ENCODE data around the gene IGFBP1.

IGFBP1 gene

GRCh38 chr7:45885264-45885882 lies 2.9 kb upstream of the IGFBP1 start:
- DNase-seq (ENCODE audit: low read depth): no peak
- TF ChIP-seq CTCF (conservative IDR thresholded peaks at IDR 0.05; ENCODE audit: low read depth, low read length): no peak

DNA sequence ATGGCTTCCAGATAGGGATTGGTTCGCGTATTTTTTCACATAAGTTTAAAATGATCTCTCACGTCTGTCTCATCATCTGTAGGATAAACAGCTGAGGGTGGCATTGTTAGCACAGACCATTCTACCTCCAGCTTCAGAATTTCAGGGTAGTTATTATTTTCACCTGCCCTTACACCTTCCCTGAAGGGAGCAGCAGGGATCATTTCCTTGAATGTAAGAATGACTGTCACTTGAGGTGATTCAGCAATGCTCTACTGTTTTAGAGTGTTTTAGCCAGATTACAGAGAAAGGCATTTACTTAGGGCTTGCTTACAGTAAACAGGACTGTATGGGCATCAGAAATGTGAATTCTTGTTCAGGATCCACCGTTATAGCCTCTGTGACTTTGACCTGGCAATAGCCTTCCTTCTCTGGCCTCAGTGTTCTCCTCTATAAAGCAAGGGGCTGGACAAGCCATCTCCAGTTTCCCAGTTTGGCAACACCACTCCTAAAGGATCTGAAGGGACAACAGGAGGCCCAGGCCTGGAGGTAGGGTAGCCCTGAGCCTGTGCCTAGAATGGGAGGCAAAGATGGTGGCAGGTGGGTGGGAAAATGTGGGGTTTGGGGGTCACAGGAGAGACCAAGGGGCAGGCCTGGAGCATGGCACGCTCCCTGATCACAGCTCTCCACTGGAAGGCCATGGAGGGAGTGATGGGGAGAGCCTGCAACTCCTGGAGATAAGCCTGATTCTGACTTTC lies 1.2 kb upstream of the IGFBP1 start:
- TF ChIP-seq CTCF (conservative IDR thresholded peaks at IDR 0.05; ENCODE audit: low read depth, low read length): no peak
- DNase-seq (ENCODE audit: low read depth): no peak

More at GRCh38 chr7:45885264-45885882, 2.9 kb upstream of the IGFBP1 start:
- no peak overlapping the region for H3K4me3 ChIP-seq (ENCODE audit: low read length)

DNA sequence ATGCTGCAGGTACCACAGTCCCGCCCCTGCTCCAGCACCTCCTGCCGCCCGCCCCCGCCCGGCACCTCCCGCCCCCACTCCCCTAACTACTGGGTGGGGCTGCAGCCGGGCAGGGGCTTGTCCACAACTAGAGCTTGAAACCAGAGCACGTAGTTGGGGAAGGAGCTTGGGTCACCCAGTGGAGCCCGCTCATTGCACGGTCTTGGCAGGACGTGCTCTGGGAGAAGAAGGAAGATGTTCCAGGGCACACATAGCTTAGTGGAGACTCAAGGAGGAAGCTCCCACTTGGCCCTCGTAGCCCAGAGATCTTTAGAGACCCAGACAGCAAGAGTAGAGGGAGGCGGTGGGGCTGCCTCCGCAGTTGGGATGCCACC lies 692 bp downstream of the IGFBP1 start:
- no peak for TF ChIP-seq CTCF (conservative IDR thresholded peaks at IDR 0.05; ENCODE audit: low read depth, low read length)
- H3K4me3 ChIP-seq (ENCODE audit: low read length): peak overlapping the region; percentile 8
- no peak for DNase-seq (ENCODE audit: low read depth)

More for the DNA sequence above, 1.2 kb upstream of the IGFBP1 start:
- no peak overlapping the region for H3K4me3 ChIP-seq (ENCODE audit: low read length)

DNA sequence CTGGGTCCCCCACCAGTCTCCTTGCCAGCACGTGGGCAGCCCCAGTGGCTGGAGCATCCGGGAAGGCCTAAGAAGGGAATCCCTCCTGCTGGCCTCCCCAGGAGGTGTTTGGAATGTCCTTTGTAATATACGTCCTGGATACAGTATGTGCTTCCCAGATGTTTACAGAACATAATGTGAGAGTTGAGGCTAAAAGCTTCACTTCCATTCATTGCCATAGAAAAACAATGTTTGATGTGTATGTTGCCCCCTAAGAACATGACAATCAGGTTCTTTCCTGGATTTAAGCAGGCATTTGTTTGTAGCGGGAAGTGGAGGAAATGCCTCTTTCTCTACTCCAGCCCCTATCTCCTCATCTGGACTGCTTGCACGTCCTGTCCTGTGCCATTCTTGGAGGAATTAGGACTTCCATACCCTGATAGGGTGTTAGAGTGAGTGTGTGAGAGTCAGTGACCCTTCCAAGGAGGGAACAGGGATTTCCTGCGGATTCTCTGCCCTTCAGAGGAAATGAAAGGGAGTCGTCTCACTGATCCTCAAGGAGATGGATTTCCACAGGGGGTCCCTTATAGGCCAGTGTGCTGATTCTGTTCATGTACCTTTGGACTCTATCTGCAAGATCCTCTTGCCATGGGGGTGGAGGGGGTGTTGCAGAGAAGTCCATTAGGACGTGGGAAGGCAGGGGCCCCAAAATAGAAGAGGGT lies 1.2 kb downstream of the IGFBP1 start:
- H3K4me3 ChIP-seq (ENCODE audit: low read length): no peak overlapping the region
- DNase-seq (ENCODE audit: low read depth): no peak
- no peak for TF ChIP-seq CTCF (conservative IDR thresholded peaks at IDR 0.05; ENCODE audit: low read depth, low read length)

- no peak overlapping the region for H3K4me3 ChIP-seq (ENCODE audit: low read length)
- TF ChIP-seq CTCF (conservative IDR thresholded peaks at IDR 0.05; ENCODE audit: low read depth, low read length): no peak
- no peak for DNase-seq (ENCODE audit: low read depth)
These were observed 2.0 kb downstream of the IGFBP1 start for GRCh38 chr7:45890125-45890901.

DNA sequence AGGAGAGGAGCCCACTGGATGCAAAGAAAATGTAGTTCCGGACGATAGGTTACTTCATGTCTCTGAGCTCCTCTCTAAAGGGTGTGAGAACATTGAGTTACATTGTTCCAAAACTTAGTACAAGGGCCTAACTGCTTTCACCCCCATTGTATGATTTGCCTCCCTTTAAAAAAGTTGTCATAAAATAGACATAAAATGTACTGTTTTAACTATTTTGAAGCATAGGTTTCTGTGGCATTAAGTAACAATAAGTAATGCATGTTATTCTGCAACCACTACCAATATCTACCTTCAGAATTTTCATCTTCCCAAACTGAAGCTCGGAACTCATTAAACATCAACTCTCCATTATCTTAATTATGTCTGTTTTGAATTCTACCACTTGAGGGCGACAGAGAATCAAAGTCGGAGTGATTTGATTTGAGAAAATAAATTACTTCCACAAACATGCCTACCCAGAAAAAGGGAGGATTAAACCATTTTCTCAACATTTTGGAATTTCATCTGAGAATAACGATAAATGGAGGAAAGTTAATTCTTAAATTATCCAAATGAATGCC lies 2.7 kb downstream of the IGFBP1 start:
- peak; percentile 60 for TF ChIP-seq CTCF (conservative IDR thresholded peaks at IDR 0.05; ENCODE audit: low read depth, low read length)
- H3K4me3 ChIP-seq (ENCODE audit: low read length): no peak overlapping the region
- DNase-seq (ENCODE audit: low read depth): no peak
